Smooth muscle cell of trachea (primary cell): ENCODE measurements around the gene HMGB1. TPM values are rescaled to one million over a fixed set of nuclear protein-coding genes. Genes with fewer than 3 reads are reported as not detected.

Experiments
- total RNA-seq: library from RNA; depleted of rRNA; stranded (reverse); fragments of >200 nt; gene quantifications from 2 replicates; pipeline ENCODE4 v1.2.1, GENCODE V29; 2014

HMGB1 gene
- 76.4 and 454 TPM in 2 replicates for total RNA-seq

GRCh38 chr13:30465593-30466357 is at the start of gene HMGB1:
Gene HMGB1 (minus strand): TSS chr13:30465936. CDS start chr13:30463680, 2,256 bp downstream.

GRCh38 chr13:30422054-30422839 is 43.5 kb downstream of the HMGB1 start, which contains the start of gene UBE2L5:
Gene UBE2L5 (plus strand): TSS chr13:30422493. CDS start chr13:30427991, 5,498 bp downstream.

Other genes with a start within 250 kb of the HMGB1 start
- 23.7 and 34.2 TPM in 2 replicates for gene KATNAL1, start 158.4 kb downstream of the HMGB1 start, total RNA-seq
- gene UBE2L5, start 43.4 kb downstream of the HMGB1 start, total RNA-seq = 0.17 TPM in 1 of 2 replicates, not detected in the other
- 15.5 and 25.7 TPM in 2 replicates for gene USPL1, start 152.0 kb upstream of the HMGB1 start, total RNA-seq